Fibroblast of lung (primary cell): ENCODE results near the gene RPL35A.

Experiments
- EZH2 ChIP-seq: IDR thresholded peaks from 2 replicates; pipeline ENCODE4 v1.5.1; 2012; ENCODE audit warnings: low read length, control low read depth, mild to moderate bottlenecking; ENCODE audit errors: missing control alignments
- TF ChIP-seq, protein P1 (sequence below), 2 donors: IDR thresholded peaks in 1 of 2; conservative IDR thresholded peaks in 1 of 2; 1 replicate in 1 of 2; 2 replicates in 1 of 2; pipeline ENCODE4 v1.5.1; 2011 to 2012; ENCODE audit warnings: low read length in 2 of 2, control low read depth in 1 of 2, inconsistent platforms in 1 of 2, low read depth in 1 of 2, mild to moderate bottlenecking in 1 of 2

- TF ChIP-seq, protein P1, sequence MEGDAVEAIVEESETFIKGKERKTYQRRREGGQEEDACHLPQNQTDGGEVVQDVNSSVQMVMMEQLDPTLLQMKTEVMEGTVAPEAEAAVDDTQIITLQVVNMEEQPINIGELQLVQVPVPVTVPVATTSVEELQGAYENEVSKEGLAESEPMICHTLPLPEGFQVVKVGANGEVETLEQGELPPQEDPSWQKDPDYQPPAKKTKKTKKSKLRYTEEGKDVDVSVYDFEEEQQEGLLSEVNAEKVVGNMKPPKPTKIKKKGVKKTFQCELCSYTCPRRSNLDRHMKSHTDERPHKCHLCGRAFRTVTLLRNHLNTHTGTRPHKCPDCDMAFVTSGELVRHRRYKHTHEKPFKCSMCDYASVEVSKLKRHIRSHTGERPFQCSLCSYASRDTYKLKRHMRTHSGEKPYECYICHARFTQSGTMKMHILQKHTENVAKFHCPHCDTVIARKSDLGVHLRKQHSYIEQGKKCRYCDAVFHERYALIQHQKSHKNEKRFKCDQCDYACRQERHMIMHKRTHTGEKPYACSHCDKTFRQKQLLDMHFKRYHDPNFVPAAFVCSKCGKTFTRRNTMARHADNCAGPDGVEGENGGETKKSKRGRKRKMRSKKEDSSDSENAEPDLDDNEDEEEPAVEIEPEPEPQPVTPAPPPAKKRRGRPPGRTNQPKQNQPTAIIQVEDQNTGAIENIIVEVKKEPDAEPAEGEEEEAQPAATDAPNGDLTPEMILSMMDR (conservative IDR thresholded peaks at IDR 0.05 in 1 of 2, IDR thresholded peaks at IDR 0.05 in 1 of 2; ENCODE audit: low read depth in 1 of 2, low read length in 2 of 2), result no peak
- TF ChIP-seq EZH2, result no peak
These were observed 13.1 kb upstream of the RPL35A start for GRCh38 chr3:197936819-197937384.
